SU-DHL-6 (cell line): ENCODE measurements around the gene FDX2.

Experiments
- H2AFZ ChIP-seq: fragments of 200-600 bp; sonication (generic); 2 replicates; pipeline ENCODE4 v1.6.1; 2014; ENCODE audit warnings: low read depth, mild to moderate bottlenecking, moderate library complexity, mixed read lengths, antibody characterized with exemption, low read length; ENCODE audit not compliant: severe bottlenecking
- H3F3A ChIP-seq: fragments of 200-600 bp; shearing (Covaris generic); 2 replicates; pipeline ENCODE4 v1.6.0; 2016; ENCODE audit warnings: antibody characterized with exemption, mild to moderate bottlenecking; ENCODE audit not compliant: insufficient read depth
- H3K27ac ChIP-seq: fragments of 200-600 bp; sonication (generic); 2 replicates; pipeline ENCODE4 v1.5.1; 2016; ENCODE audit warnings: low read depth, mild to moderate bottlenecking, low read length, moderate library complexity, mixed read lengths
- H3K27me3 ChIP-seq: fragments of 200-600 bp; sonication (generic), shearing (Covaris generic); 2 replicates; pipeline ENCODE4 v1.6.0; 2014; ENCODE audit warnings: mild to moderate bottlenecking, low read length
- H3K36me3 ChIP-seq: fragments of 200-600 bp; sonication (generic); 2 replicates; pipeline ENCODE4 v1.6.1; 2014; ENCODE audit warnings: mild to moderate bottlenecking, low read length, mixed read lengths
- H3K4me2 ChIP-seq: fragments of 300-600, 200-600 bp; shearing (Covaris generic), sonication (generic); 2 replicates; pipeline ENCODE4 v1.6.0; 2014; ENCODE audit warnings: low read length, low read depth, mild to moderate bottlenecking; ENCODE audit not compliant: poor library complexity, severe bottlenecking
- H3K4me3 ChIP-seq: fragments of 200-600 bp; sonication (generic); 2 replicates; pipeline ENCODE4 v1.5.1; 2014; ENCODE audit warnings: antibody characterized with exemption, low read length, mild to moderate bottlenecking, mixed read lengths; ENCODE audit not compliant: insufficient read depth, poor library complexity, severe bottlenecking
- H3K79me2 ChIP-seq: fragments of 200-600 bp; sonication (generic); 2 replicates; pipeline ENCODE4 v1.6.1; 2014; ENCODE audit warnings: mild to moderate bottlenecking, low read length, moderate library complexity; ENCODE audit not compliant: insufficient read depth
- H3K9ac ChIP-seq: fragments of 200-600 bp; sonication (generic); 2 replicates; pipeline ENCODE4 v1.7.0; 2014; ENCODE audit warnings: mild to moderate bottlenecking, low read length
- H3K9me2 ChIP-seq: fragments of 200-600 bp; sonication (generic); replicated peaks from 2 replicates; pipeline ENCODE4 v1.6.1; 2014; ENCODE audit warnings: low read length; ENCODE audit not compliant: insufficient read depth
- H3K9me3 ChIP-seq: fragments of 200-600 bp; sonication (generic); 2 replicates; pipeline ENCODE4 v1.6.1; 2014; ENCODE audit warnings: low read length, mixed read lengths; ENCODE audit not compliant: insufficient read depth
- H4K20me1 ChIP-seq: fragments of 200-600 bp; sonication (generic); 2 replicates; pipeline ENCODE4 v1.6.1; 2014; ENCODE audit warnings: low read depth, mild to moderate bottlenecking, antibody characterized with exemption, low read length, moderate library complexity, mixed read lengths
- CTCF ChIP-seq: fragments of 200-600 bp; sonication (generic); IDR thresholded peaks from one replicate; pipeline ENCODE4 v1.5.1; 2017; ENCODE audit warnings: antibody characterized with exemption, mild to moderate bottlenecking, low read length, moderate library complexity; ENCODE audit not compliant: insufficient read depth, poor library complexity, severe bottlenecking
- EZH2phosphoT487 ChIP-seq: fragments of 200-600 bp; sonication (generic), shearing (Covaris generic); conservative IDR thresholded peaks from 2 replicates; pipeline ENCODE4 v1.6.1; 2018; ENCODE audit warnings: mild to moderate bottlenecking, antibody characterized with exemption, low read length, moderate library complexity, mixed read lengths

The FDX2 gene

GRCh38 chr19:10321874-10322835 is 6.3 kb upstream of the FDX2 start:
- Histone ChIP-seq H3K4me3 (no peak overlapping the region), H3K9me2 (no peaks in the 10 kb centered on the region), H3K9me3 (no peaks in the 10 kb centered on the region), H2AFZ (no peak overlapping the region), H3K27me3 (no peaks in the 10 kb centered on the region), H3K9ac (no peak overlapping the region), H3K4me2 (no peak overlapping the region), H4K20me1 (no peaks in the 10 kb centered on the region), H3K27ac (no peak overlapping the region), H3F3A (no peaks in the 10 kb centered on the region), H3K36me3 (no peaks in the 10 kb centered on the region), H3K79me2 (0 out of 2 replicates have a peak, but pooled peaks cover under 1% of the 10 kb centered on the region)
- TF ChIP-seq EZH2phosphoT487 (no peak), CTCF (no peak)

- no peak overlapping the region for H3K4me2 ChIP-seq
- no peak for TF ChIP-seq EZH2phosphoT487
- TF ChIP-seq CTCF: no peak
- H3K36me3 ChIP-seq: no peaks in the 10 kb centered on the region
- no peaks in the 10 kb centered on the region for H3K27me3 ChIP-seq
- H2AFZ ChIP-seq: no peak overlapping the region
- no peak overlapping the region for H3K27ac ChIP-seq
- H3K9ac ChIP-seq: no peak overlapping the region
- no peaks in the 10 kb centered on the region for H3K79me2 ChIP-seq
- H4K20me1 ChIP-seq: no peaks in the 10 kb centered on the region
- H3F3A ChIP-seq: no peaks in the 10 kb centered on the region
- no peaks in the 10 kb centered on the region for H3K9me3 ChIP-seq
- no peak overlapping the region for H3K4me3 ChIP-seq
- H3K9me2 ChIP-seq: no peaks in the 10 kb centered on the region
Observed at GRCh38 chr19:10321417-10321797, 5.6 kb upstream of the FDX2 start.

GRCh38 chr19:10320602-10321416 is 5.0 kb upstream of the FDX2 start:
- Histone ChIP-seq H3K27me3 (no peaks in the 10 kb centered on the region), H3K9ac (no peak overlapping the region), H4K20me1 (no peaks in the 10 kb centered on the region), H2AFZ (no peak overlapping the region), H3K4me2 (no peak overlapping the region), H3K9me2 (no peaks in the 10 kb centered on the region), H3K9me3 (no peaks in the 10 kb centered on the region), H3K36me3 (no peaks in the 10 kb centered on the region), H3K79me2 (no peaks in the 10 kb centered on the region), H3K27ac (no peak overlapping the region), H3K4me3 (no peak overlapping the region), H3F3A (no peaks in the 10 kb centered on the region)
- TF ChIP-seq CTCF (no peak), EZH2phosphoT487 (no peak)
